Upper lobe of left lung (tissue), 4 donors: ENCODE data around the gene HS3ST2.
"Not testable (repeated sequence)": the region's sequence is repeated elsewhere in the genome, so short reads cannot be mapped to it uniquely, and the experiment has no call there.

Source experiments
- EP300 ChIP-seq, 4 donors: sonication (generic); formaldehyde crosslinking; IDR thresholded peaks; one replicate each; pipeline ENCODE4 v1.5.1; 2017; ENCODE audit warnings: antibody characterized with exemption in 4 of 4, control low read depth in 2 of 4
- POLR2A ChIP-seq, 4 donors: fragments of 450-650 bp; IDR thresholded peaks; one replicate each; pipeline ENCODE4 v1.5.1; 2016 to 2017; ENCODE audit warnings: antibody characterized with exemption in 4 of 4, mild to moderate bottlenecking in 2 of 4
- POLR2AphosphoS5 ChIP-seq, 2 donors: sonication (generic); formaldehyde crosslinking; IDR thresholded peaks; one replicate each; pipeline ENCODE4 v1.5.1; 2017; ENCODE audit warnings: antibody characterized with exemption in 2 of 2
- TF ChIP-seq, protein P1 (sequence below), 6 experiments: fragments of 450-650 bp in 4 of 6; fragments of 200-600 bp in 2 of 6; sonication (generic) in 2 of 6; IDR thresholded peaks; one replicate each; pipeline ENCODE4 v1.5.1; 2016 to 2019; ENCODE audit warnings: antibody characterized with exemption in 6 of 6

GRCh38 chr16:22899567-22899966, 85.6 kb downstream of the HS3ST2 start:
- TF ChIP-seq, protein P1, sequence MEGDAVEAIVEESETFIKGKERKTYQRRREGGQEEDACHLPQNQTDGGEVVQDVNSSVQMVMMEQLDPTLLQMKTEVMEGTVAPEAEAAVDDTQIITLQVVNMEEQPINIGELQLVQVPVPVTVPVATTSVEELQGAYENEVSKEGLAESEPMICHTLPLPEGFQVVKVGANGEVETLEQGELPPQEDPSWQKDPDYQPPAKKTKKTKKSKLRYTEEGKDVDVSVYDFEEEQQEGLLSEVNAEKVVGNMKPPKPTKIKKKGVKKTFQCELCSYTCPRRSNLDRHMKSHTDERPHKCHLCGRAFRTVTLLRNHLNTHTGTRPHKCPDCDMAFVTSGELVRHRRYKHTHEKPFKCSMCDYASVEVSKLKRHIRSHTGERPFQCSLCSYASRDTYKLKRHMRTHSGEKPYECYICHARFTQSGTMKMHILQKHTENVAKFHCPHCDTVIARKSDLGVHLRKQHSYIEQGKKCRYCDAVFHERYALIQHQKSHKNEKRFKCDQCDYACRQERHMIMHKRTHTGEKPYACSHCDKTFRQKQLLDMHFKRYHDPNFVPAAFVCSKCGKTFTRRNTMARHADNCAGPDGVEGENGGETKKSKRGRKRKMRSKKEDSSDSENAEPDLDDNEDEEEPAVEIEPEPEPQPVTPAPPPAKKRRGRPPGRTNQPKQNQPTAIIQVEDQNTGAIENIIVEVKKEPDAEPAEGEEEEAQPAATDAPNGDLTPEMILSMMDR (IDR thresholded peaks at IDR 0.05), result not testable (repeated sequence)
- not testable (repeated sequence) for TF ChIP-seq POLR2A, POLR2AphosphoS5, EP300 (IDR thresholded peaks at IDR 0.05)
